ENCODE measurements around the gene TEX35. TPM values are rescaled to one million over a fixed set of nuclear protein-coding genes. Genes with fewer than 3 reads are reported as not detected.

Gene TEX35
- total and polyA plus RNA-seq, 10 of the 15 experiments (the other 5 are each of a cell fraction or from before 2014, with no cell fraction given), result not detected

GRCh38 chr1:178565586-178565985 is 52.7 kb downstream of the TEX35 start:
- Histone ChIP-seq H3K27ac (ENCODE audit: control insufficient read depth, insufficient read depth) (no peak overlapping the region), H2AFZ (ENCODE audit: control insufficient read depth, low read depth, low read length) (no peak overlapping the region), H3K79me2 (ENCODE audit: control insufficient read depth, insufficient read depth, low read length) (no peaks in the 10 kb centered on the region), H3K9me3 (replicated peaks; ENCODE audit: control insufficient read depth, insufficient read depth, low read length) (no peaks in the 10 kb centered on the region; the same call in 2 of the 3 replicates), H3K27me3 (replicated peaks in 1 of 2; ENCODE audit: control insufficient read depth in 2 of 2, insufficient read depth in 2 of 2, low read length in 1 of 2) (no peaks in the 10 kb centered on the region), H3K9ac (ENCODE audit: control insufficient read depth, insufficient read depth, low read length) (no peak overlapping the region), H3K4me1 (ENCODE audit: control insufficient read depth, insufficient read depth, low read length) (no peaks in the 10 kb centered on the region; the same call in 1 of the 2 replicates), H3K4me3 (no peak overlapping the region), H4K20me1 (ENCODE audit: control insufficient read depth, insufficient read depth) (no peaks in the 10 kb centered on the region), H3K4me2 (ENCODE audit: control insufficient read depth, insufficient read depth) (no peak overlapping the region), H3K36me3 (ENCODE audit: control insufficient read depth in 2 of 2, insufficient read depth in 2 of 2, low read length in 1 of 2) (no peaks in the 10 kb centered on the region)
- WGBS (ENCODE audit: insufficient coverage, insufficient replicate concordance, low lambda C conversion rate, missing lambda C conversion rate), result 75% methylated on average over 3 of the region's 3 CpGs
- TF ChIP-seq ESRRA (IDR thresholded peaks at IDR 0.05; ENCODE audit: low read length) (no peak), MXI1 (IDR thresholded peaks at IDR 0.05; ENCODE audit: low read depth, low read length) (no peak), ZBED1 (IDR thresholded peaks at IDR 0.05; ENCODE audit: borderline replicate concordance) (no peak), POLR2AphosphoS2 (IDR thresholded peaks at IDR 0.05; ENCODE audit: low read depth, low read length) (no peak), ZNF207 (IDR thresholded peaks at IDR 0.05; ENCODE audit: borderline replicate concordance) (no peak), SUZ12 (IDR thresholded peaks at IDR 0.05; ENCODE audit: unreplicated experiment) (no peak), FOXK2 (IDR thresholded peaks at IDR 0.05) (no peak), IRF3 (IDR thresholded peaks at IDR 0.05) (no peak), YBX1 (IDR thresholded peaks at IDR 0.05) (no peak), NFYA (IDR thresholded peaks at IDR 0.05; ENCODE audit: borderline replicate concordance, low read depth, low read length) (no peak), HDAC2 (IDR thresholded peaks at IDR 0.05) (no peak), RCOR1 (conservative IDR thresholded peaks at IDR 0.05; ENCODE audit: low read depth, low read length) (no peak), JUND (IDR thresholded peaks at IDR 0.05; ENCODE audit: low read depth, low read length) (no peak), CREB1 (IDR thresholded peaks at IDR 0.05; ENCODE audit: low read depth) (no peak), EED (IDR thresholded peaks at IDR 0.05; ENCODE audit: low read depth) (no peak), EZH2 (IDR thresholded peaks at IDR 0.05; ENCODE audit: borderline replicate concordance, control insufficient read depth, low read depth, low read length) (no peak), CTCF (IDR thresholded peaks at IDR 0.05 in 2 of 3, conservative IDR thresholded peaks at IDR 0.05 in 1 of 3; ENCODE audit: control insufficient read depth in 2 of 3, extremely low read depth in 1 of 3, insufficient read depth in 1 of 3, low read depth in 3 of 3, low read length in 3 of 3) (no peak), SREBF2 (IDR thresholded peaks at IDR 0.05; ENCODE audit: low read length) (no peak), MAX (IDR thresholded peaks at IDR 0.05; ENCODE audit: low read depth, low read length) (no peak)
- in situ Hi-C loops (cut with MboI) (no loop called here), intact Hi-C loops (cut with micrococcal nuclease; ENCODE audit: unreplicated experiment) (loop anchor here (5.0 kb wide), 1 partner anchor 42 kb away; no protein-coding TSS in a partner anchor)
- BruUV-seq (replicated peaks), result no TSS peak
- CTCF ChIA-PET, result interaction anchor here (0.9 to 1.2 kb wide), 2 partner anchors 11 to 33 kb away, joined by 3 to 4 read pairs; no protein-coding TSS in a partner anchor
- SMC1A ChIA-PET (ENCODE audit: uncharacterized antibody, unreplicated experiment), result interaction anchor here (0.6 to 2.8 kb wide), 4 partner anchors 11 to 40 kb away, joined by 3 to 13 read pairs (median 5); no protein-coding TSS in a partner anchor
- FAIRE-seq, result no peak
- no peak for ATAC-seq
- RAD21 ChIA-PET (ENCODE audit: unreplicated experiment), result interaction anchor here (0.7 to 1.3 kb wide), 2 partner anchors 10 to 64 kb away, joined by 3 to 5 read pairs; no protein-coding TSS in a partner anchor
- no peak for DNase-seq (ENCODE audit: low read depth, low spot score)
- POLR2A ChIA-PET, result interaction anchor here (1.2 kb wide), 1 partner anchor 8 kb away, joined by 3 read pairs; no protein-coding TSS in a partner anchor

All from GM12878 (cell line).